Naive thymus-derived CD8-positive, alpha-beta T cell (primary cell): ENCODE data around the gene PPP2R5C. TPM values are rescaled to one million over a fixed set of nuclear protein-coding genes. Genes with fewer than 3 reads are reported as not detected.

Experiments used
- ATAC-seq, 2 donors: fragments of 150-1000 bp; cut with Tn5 transposase in 1 of 2; sonication (Bioruptor Pico), chemical (Tn5 transposase) in 1 of 2; 1 replicate in 1 of 2; 2 replicates in 1 of 2; pipeline ENCODE4 v1.10.0; 2021; ENCODE audit warnings: mild to moderate bottlenecking in 2 of 2, moderate library complexity in 2 of 2
- POLR2A ChIA-PET: fragments of 350-600 bp; sonication (Branson Sonifier 250); formaldehyde crosslinking; loops from one replicate; lab custom pipeline; 2021; ENCODE audit warnings: antibody characterized with exemption; lab: Charles Lee
- DNase-seq, 10 donors: peaks; one replicate each; pipeline versions ENCODE4 v3.0.0 to v3.0.0-alpha.2; 2020 to 2022
- H3K27ac Mint-ChIP-seq, 10 donors: one replicate each; pipeline ENCODE4 v1.8.0; 2020 to 2022; ENCODE audit warnings: mild to moderate bottlenecking in 10 of 10, mixed read lengths in 10 of 10, moderate library complexity in 4 of 10, inconsistent platforms in 1 of 10
- H3K27me3 Mint-ChIP-seq, 5 donors: one replicate each; pipeline ENCODE4 v1.8.0; 2021 to 2022; ENCODE audit warnings: mixed read lengths in 5 of 5
- H3K36me3 Mint-ChIP-seq, 3 donors: one replicate each; pipeline ENCODE4 v1.8.0; 2020 to 2022; ENCODE audit warnings: mixed read lengths in 3 of 3, mild to moderate bottlenecking in 2 of 3, inconsistent platforms in 1 of 3
- H3K4me1 Mint-ChIP-seq, 4 donors: one replicate each; pipeline ENCODE4 v1.8.0; 2021 to 2022; ENCODE audit warnings: mixed read lengths in 4 of 4
- H3K4me3 Mint-ChIP-seq, 10 donors: one replicate each; pipeline ENCODE4 v1.8.0; 2020 to 2022; ENCODE audit warnings: mild to moderate bottlenecking in 10 of 10, mixed read lengths in 10 of 10, moderate library complexity in 6 of 10, inconsistent platforms in 1 of 10
- H3K9me3 Mint-ChIP-seq, 9 donors: one replicate each; pipeline ENCODE4 v1.8.0; 2020 to 2022; ENCODE audit warnings: mixed read lengths in 9 of 9, mild to moderate bottlenecking in 3 of 9, inconsistent platforms in 1 of 9, moderate library complexity in 1 of 9
- polyA plus RNA-seq, 3 donors: library from polyadenylated mRNA; unstranded; fragments of 300-500 nt; fragmentation: Illumina TruSeq; gene quantifications; one replicate each; pipeline ENCODE4 v1.2.3, GENCODE V29; 2021
- total RNA-seq, 8 experiments: library from RNA in 2 of 8; stranded (reverse) in 2 of 8; gene quantifications; one replicate each; pipeline ENCODE4 v1.2.3 and lab custom pipeline; 2021 to 2026

The PPP2R5C gene
- total and polyA plus RNA-seq, 5 experiments from 2014 or later = 143 to 418 (median 237) TPM

GRCh38 chr14:101934601-101935150 lies 173.2 kb downstream of the PPP2R5C start:
- POLR2A ChIA-PET = no interaction called here
- DNase-seq (no peak), ATAC-seq (no peak)
- H3K36me3 Mint-ChIP-seq = no peaks in the 10 kb centered on the region
- H3K4me3 Mint-ChIP-seq = no peak overlapping the region
- peak overlapping the region in 1 of 10 donors; percentile 28 for H3K27ac Mint-ChIP-seq
- peaks cover 0 to 7% (median 0%) of the 10 kb centered on the region in 5 donors for H3K27me3 Mint-ChIP-seq
- peaks cover 0 to 7% (median 2%) of the 10 kb centered on the region in 4 donors for H3K4me1 Mint-ChIP-seq
- H3K9me3 Mint-ChIP-seq = no peaks in the 10 kb centered on the region

- DNase-seq (no peak), ATAC-seq (no peak)
- H3K9me3 Mint-ChIP-seq = no peaks in the 10 kb centered on the region
- H3K4me1 Mint-ChIP-seq = peaks cover 0 to 7% (median 3%) of the 10 kb centered on the region in 4 donors
- POLR2A ChIA-PET = no interaction called here
- no peaks in the 10 kb centered on the region for H3K36me3 Mint-ChIP-seq
- no peak overlapping the region for H3K4me3 Mint-ChIP-seq
- H3K27me3 Mint-ChIP-seq = peaks cover 6 to 36% (median 21%) of the 10 kb centered on the region in 5 donors
- peak overlapping the region in 2 of 10 donors; percentile 38 to 88 for H3K27ac Mint-ChIP-seq
These were observed 176.6 kb downstream of the PPP2R5C start for GRCh38 chr14:101937926-101938767.

GRCh38 chr14:101939646-101940170 lies 178.2 kb downstream of the PPP2R5C start:
- DNase-seq = no peak
- ATAC-seq = no peak
- POLR2A ChIA-PET = no interaction called here
- H3K4me1 Mint-ChIP-seq = peaks cover 0 to 7% (median 3%) of the 10 kb centered on the region in 4 donors
- H3K4me3 Mint-ChIP-seq = no peak overlapping the region
- H3K36me3 Mint-ChIP-seq = no peaks in the 10 kb centered on the region
- no peaks in the 10 kb centered on the region for H3K9me3 Mint-ChIP-seq
- peaks cover 13 to 51% (median 28%) of the 10 kb centered on the region in 5 donors for H3K27me3 Mint-ChIP-seq
- H3K27ac Mint-ChIP-seq = no peak overlapping the region

GRCh38 chr14:101944451-101944850 lies 182.9 kb downstream of the PPP2R5C start:
- DNase-seq (no peak), ATAC-seq (no peak)
- no peaks in the 10 kb centered on the region for H3K36me3 Mint-ChIP-seq
- H3K9me3 Mint-ChIP-seq = no peaks in the 10 kb centered on the region
- POLR2A ChIA-PET = interaction anchor here (0.7 to 1.7 kb wide), 3 partner anchors 118 to 239 kb away, joined by 3 to 4 read pairs (median 3); no protein-coding TSS in a partner anchor
- H3K4me3 Mint-ChIP-seq = no peak overlapping the region
- peak overlapping the region in 2 of 10 donors; percentile 19 to 41 for H3K27ac Mint-ChIP-seq
- peaks cover 16 to 26% (median 22%) of the 10 kb centered on the region in 4 donors for H3K4me1 Mint-ChIP-seq
- peaks cover 20 to 66% (median 35%) of the 10 kb centered on the region in 5 donors for H3K27me3 Mint-ChIP-seq

GRCh38 chr14:101945171-101945570 lies 183.7 kb downstream of the PPP2R5C start:
- ATAC-seq (no peak), DNase-seq (no peak)
- POLR2A ChIA-PET = interaction anchor here (1.2 to 1.7 kb wide), 2 partner anchors 119 to 239 kb away, joined by 3 to 4 read pairs; no protein-coding TSS in a partner anchor
- Mint-ChIP-seq H3K27ac (peak overlapping the region in 7 of 10 donors; percentile 24 to 73 (median 62)), H3K4me3 (peak overlapping the region in 1 of 10 donors; percentile 26), H3K36me3 (no peaks in the 10 kb centered on the region), H3K9me3 (no peaks in the 10 kb centered on the region), H3K27me3 (peaks cover 20 to 63% (median 35%) of the 10 kb centered on the region in 5 donors), H3K4me1 (peaks cover 17 to 31% (median 25%) of the 10 kb centered on the region in 4 donors)

GRCh38 chr14:101947577-101947903 lies 186.0 kb downstream of the PPP2R5C start:
- POLR2A ChIA-PET = interaction anchor here (0.8 to 2.5 kb wide), 8 partner anchors 14 to 241 kb away, joined by 3 to 19 read pairs (median 7); partner anchors contain the start of gene DYNC1H1
- H3K4me1 Mint-ChIP-seq = peaks cover 17 to 37% (median 30%) of the 10 kb centered on the region in 4 donors
- H3K4me3 Mint-ChIP-seq = peak overlapping the region; percentile 91 to 100 (median 96)
- peaks cover 13 to 43% (median 30%) of the 10 kb centered on the region in 5 donors for H3K27me3 Mint-ChIP-seq
- no peaks in the 10 kb centered on the region for H3K9me3 Mint-ChIP-seq
- peak; percentile 6 to 9 for ATAC-seq
- no peaks in the 10 kb centered on the region for H3K36me3 Mint-ChIP-seq
- peak in 2 of 10 donors; percentile 24 to 71 for DNase-seq
- H3K27ac Mint-ChIP-seq = peak overlapping the region; percentile 97 to 100 (median 100)

GRCh38 chr14:101947904-101948665 lies 186.6 kb downstream of the PPP2R5C start:
- peaks cover 10 to 38% (median 29%) of the 10 kb centered on the region in 5 donors for H3K27me3 Mint-ChIP-seq
- DNase-seq = peak; percentile 96 to 100 (median 100)
- peaks cover 17 to 37% (median 30%) of the 10 kb centered on the region in 4 donors for H3K4me1 Mint-ChIP-seq
- peak overlapping the region; percentile 91 to 100 (median 96) for H3K4me3 Mint-ChIP-seq
- no peaks in the 10 kb centered on the region for H3K36me3 Mint-ChIP-seq
- peak overlapping the region; percentile 97 to 100 (median 100) for H3K27ac Mint-ChIP-seq
- ATAC-seq = peak; percentile 95 to 97
- POLR2A ChIA-PET = interaction anchor here (0.6 to 2.5 kb wide), 19 partner anchors 10 to 366 kb away, joined by 3 to 19 read pairs (median 5); partner anchors contain the start of genes DYNC1H1 and WDR20
- H3K9me3 Mint-ChIP-seq = no peaks in the 10 kb centered on the region

- Mint-ChIP-seq H3K27ac (peak overlapping the region; percentile 97 to 100 (median 100)), H3K9me3 (no peaks in the 10 kb centered on the region), H3K27me3 (peaks cover 10 to 31% (median 23%) of the 10 kb centered on the region in 5 donors), H3K36me3 (no peaks in the 10 kb centered on the region), H3K4me3 (peak overlapping the region; percentile 91 to 100 (median 96)), H3K4me1 (peaks cover 17 to 37% (median 30%) of the 10 kb centered on the region in 4 donors)
- ATAC-seq = no peak
- POLR2A ChIA-PET = interaction anchor here (0.6 to 2.5 kb wide), 18 partner anchors 10 to 365 kb away, joined by 3 to 19 read pairs (median 5); partner anchors contain the start of genes DYNC1H1 and WDR20
- peak in 3 of 10 donors; percentile 8 to 14 (median 13) for DNase-seq
These were observed 187.2 kb downstream of the PPP2R5C start for GRCh38 chr14:101948666-101949216.

DNA sequence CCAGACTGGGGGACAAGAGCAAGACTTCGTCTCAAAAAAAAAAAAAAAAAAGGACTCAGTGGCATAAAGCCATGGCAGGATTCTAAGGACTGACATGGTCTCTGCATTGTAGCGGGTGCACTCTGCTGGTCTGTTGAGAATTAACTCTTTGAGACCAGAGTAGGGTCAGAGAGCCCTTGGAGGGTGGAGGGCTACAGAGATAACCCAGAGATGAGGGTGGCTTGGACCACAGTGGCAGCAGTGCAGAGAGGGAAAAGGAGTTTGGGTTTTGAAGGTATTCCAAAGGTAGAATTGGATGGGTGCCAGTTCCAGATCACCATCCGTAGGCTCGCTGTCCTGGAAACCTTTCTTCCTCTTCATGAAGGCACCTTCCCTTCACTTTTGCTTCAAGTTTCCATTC lies 188.6 kb downstream of the PPP2R5C start:
- POLR2A ChIA-PET = interaction anchor here (1.2 kb wide), 1 partner anchor 15 kb away, joined by 3 read pairs; no protein-coding TSS in a partner anchor
- no peak for ATAC-seq
- H3K27ac Mint-ChIP-seq = peak overlapping the region in 3 of 10 donors; percentile 24 to 77 (median 55)
- peaks cover 17 to 37% (median 30%) of the 10 kb centered on the region in 4 donors for H3K4me1 Mint-ChIP-seq
- no peaks in the 10 kb centered on the region for H3K36me3 Mint-ChIP-seq
- peak overlapping the region in 4 of 10 donors; percentile 28 to 100 (median 50) for H3K4me3 Mint-ChIP-seq
- no peaks in the 10 kb centered on the region for H3K9me3 Mint-ChIP-seq
- peaks cover 7 to 17% (median 12%) of the 10 kb centered on the region in 5 donors for H3K27me3 Mint-ChIP-seq
- DNase-seq = no peak

GRCh38 chr14:101950516-101951215 lies 189.2 kb downstream of the PPP2R5C start:
- POLR2A ChIA-PET = interaction anchor here (1.2 kb wide), 1 partner anchor 14 kb away, joined by 3 read pairs; no protein-coding TSS in a partner anchor
- Mint-ChIP-seq H3K36me3 (no peaks in the 10 kb centered on the region), H3K4me3 (peak overlapping the region in 7 of 10 donors; percentile 10 to 71 (median 32)), H3K27ac (peak overlapping the region in 6 of 10 donors; percentile 43 to 89 (median 54)), H3K4me1 (peaks cover 17 to 37% (median 30%) of the 10 kb centered on the region in 4 donors), H3K27me3 (peaks cover 5 to 12% (median 8%) of the 10 kb centered on the region in 5 donors), H3K9me3 (no peaks in the 10 kb centered on the region)
- DNase-seq = no peak
- no peak for ATAC-seq

GRCh38 chr14:101953151-101953550 lies 191.6 kb downstream of the PPP2R5C start:
- H3K36me3 Mint-ChIP-seq = no peaks in the 10 kb centered on the region
- POLR2A ChIA-PET = interaction anchor here (0.6 to 0.8 kb wide), 2 partner anchors 48 to 68 kb away, joined by 3 read pairs; no protein-coding TSS in a partner anchor
- no peak for DNase-seq
- peak overlapping the region in 1 of 10 donors; percentile 21 for H3K27ac Mint-ChIP-seq
- H3K9me3 Mint-ChIP-seq = no peaks in the 10 kb centered on the region
- no peaks in the 10 kb centered on the region for H3K27me3 Mint-ChIP-seq
- no peak for ATAC-seq
- no peak overlapping the region for H3K4me3 Mint-ChIP-seq
- peaks cover 7 to 25% (median 21%) of the 10 kb centered on the region in 4 donors for H3K4me1 Mint-ChIP-seq
